NCI-H69 (cell line): ENCODE data around the gene HEXB.
"Not testable (repeated sequence)": the region's sequence is repeated elsewhere in the genome, so short reads cannot be mapped to it uniquely, and the experiment has no call there.

Experiments
- DNase-seq: peaks from one replicate; lab custom pipeline; 2025; lab: John Stamatoyannopoulos, UW

HEXB gene

DNA sequence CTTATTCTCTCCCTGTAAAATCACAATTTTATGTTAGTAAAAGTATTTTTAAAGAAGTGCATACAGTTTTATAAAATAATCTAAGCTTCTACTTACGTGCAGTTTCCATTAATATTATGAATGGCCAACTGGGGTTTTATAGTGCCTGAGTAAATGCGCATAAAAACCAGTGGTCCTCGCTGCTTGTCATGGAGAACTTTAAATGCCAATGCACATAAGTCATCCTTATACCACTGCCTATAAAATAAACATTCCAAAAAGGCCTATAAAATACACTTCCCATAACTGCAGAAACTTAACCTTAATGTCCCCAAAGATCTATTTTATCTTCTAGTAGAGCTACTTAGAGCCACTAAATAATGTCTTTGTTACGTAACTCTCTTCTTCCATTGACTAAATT is 53.4 kb downstream of the HEXB start:
- DNase-seq, result no peak

- not testable (repeated sequence) for DNase-seq
Measured at GRCh38 chr5:74748742-74749141, 63.7 kb downstream of the HEXB start.

DNA sequence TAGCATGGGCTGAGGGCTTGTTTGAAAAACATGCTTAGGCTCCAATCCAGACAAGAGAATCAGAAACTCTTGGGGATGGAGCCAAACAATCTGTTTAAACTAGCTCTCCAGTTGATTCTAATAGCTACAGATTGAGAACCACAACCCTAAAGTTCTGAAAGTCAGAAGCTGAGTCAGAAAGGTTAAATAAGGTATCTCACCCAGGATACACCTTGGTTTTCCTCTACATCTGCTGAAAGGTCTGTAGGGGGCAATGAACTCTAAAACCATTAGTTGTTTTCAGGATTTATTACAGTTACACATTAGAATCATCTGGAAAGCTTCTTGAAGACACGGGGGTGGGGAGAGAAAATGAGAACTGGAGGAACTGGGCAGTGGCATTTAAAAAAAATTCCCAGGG is 76.2 kb downstream of the HEXB start:
- no peak for DNase-seq

- peak; percentile 32 for DNase-seq
Measured at GRCh38 chr5:74762599-74762998, 77.6 kb downstream of the HEXB start.

DNA sequence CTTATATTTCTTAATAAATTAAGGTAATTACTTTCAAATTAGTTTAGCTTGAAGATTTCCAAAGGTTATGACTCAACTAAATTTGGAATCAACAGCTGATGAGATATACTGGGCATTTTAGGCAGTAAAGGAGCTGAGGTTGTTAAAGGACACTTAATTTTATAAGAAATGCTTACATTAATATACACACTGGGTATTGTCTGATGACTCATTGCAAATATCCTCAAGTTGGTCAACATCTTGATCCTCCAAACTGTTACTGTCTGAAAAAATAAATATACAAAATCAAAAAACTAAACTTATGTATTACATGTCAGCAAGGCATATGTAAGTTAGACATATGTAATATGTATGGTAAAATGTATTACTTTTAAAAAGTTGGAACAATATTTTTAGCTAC is 78.5 kb downstream of the HEXB start:
- no peak for DNase-seq

- DNase-seq, result peak; percentile 78
Measured at GRCh38 chr5:74765201-74765600, 80.2 kb downstream of the HEXB start.

DNA sequence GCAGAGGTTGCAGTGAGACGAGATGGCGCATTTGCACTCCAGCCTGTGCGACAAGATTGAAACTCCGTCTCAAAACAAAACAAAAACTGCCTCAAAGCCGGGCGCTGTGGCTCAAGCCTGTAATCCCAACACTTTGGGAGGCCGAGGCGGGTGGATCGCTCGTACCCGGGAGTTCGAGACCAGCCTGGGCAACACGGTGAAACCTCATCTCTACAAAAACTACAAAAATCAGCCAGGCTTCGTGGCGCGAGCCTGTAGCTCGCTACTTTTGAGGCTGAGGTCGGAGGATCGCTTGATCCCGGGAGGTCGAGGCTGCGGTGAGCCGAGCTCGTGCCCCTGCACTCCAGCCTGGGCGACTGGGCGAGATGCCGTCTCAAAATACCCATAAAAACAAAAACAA is 80.9 kb downstream of the HEXB start:
- DNase-seq, result peak; percentile 27

DNA sequence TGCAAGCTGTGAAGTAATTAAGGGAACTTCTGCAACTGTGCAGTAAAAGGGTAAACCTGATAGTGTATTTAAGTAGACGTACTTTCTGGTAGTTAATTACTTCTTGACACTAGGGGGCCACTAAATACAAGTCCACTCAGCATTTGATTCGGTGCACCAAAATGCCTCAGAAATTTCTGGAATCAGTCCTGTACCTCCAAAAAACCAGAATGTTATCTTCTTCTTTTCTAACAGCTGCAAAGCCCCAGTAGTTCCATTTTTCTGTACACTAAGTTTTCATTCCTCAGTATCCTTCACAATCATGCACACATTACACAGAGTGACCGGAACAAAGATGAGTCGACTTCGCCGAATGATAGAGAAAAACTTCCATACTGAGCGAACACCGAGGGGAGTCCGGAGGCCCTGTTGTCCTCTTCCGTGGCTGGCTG is 81.4 kb downstream of the HEXB start:
- peak; percentile 73 for DNase-seq

GRCh38 chr5:74766849-74767578 is 82.0 kb downstream of the HEXB start, which contains the start of the genes GFM2 and NSA2:
Gene GFM2, minus strand, starts transcription at chr5:74767117. Its CDS starts 3,375 bp downstream, at chr5:74763742.
Gene NSA2, plus strand, starts transcription at chr5:74767249. Its CDS starts 112 bp downstream, at chr5:74767361.
- peak; percentile 98 for DNase-seq

DNA sequence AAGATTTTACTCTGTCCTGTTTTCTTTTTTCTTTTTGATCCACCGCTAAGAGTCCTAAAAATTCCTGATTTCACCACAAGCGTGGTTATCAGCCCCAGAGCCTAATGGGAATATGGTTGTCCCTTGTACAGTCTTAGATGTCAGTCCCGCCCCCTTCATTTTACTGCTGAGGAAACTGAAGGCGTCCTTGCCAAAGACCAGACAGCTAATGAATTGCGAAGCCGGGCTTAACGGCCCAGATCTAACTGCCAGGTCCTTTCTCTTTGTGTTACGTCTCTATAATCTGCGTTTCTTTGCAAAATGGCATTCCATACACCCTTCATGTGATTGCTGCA is 82.5 kb downstream of the HEXB start:
- DNase-seq, result peak; percentile 55
